ENCODE data around the gene PTGER2. TPM values are rescaled to one million over a fixed set of nuclear protein-coding genes. Genes with fewer than 3 reads are reported as not detected.

Gene PTGER2
- total RNA-seq, 1 donor = 3.3 TPM

DNA sequence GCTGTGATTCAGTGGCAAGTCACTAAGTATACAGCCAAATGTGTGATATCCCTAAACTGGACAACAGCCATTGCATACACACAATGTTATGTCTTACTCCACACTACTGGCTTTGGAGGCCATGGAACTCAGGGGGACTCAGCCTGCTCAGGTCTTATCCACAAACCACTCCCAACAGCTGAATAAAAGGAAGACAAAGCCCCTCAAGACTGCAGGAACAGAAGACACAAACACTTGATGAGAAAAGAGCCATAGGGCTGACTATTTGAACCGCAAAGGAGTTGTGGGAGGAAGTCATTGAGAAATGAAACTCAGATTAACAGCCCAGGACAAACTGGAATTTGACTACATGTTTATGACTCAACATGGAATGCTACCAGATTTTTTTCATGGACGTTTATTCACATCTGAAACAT is 40.9 kb downstream of the PTGER2 start:
- no peaks in the 10 kb centered on the region for H3K27me3 ChIP-seq (ENCODE audit: insufficient read depth, low read length)
- DNase-seq (ENCODE audit: insufficient read length, low spot score, missing footprints) = no peak
- H3K9me3 ChIP-seq (ENCODE audit: low read depth, low read length) = no peaks in the 10 kb centered on the region
- peaks cover 53% of the 10 kb centered on the region for H3K4me1 ChIP-seq (ENCODE audit: insufficient read depth, low read length)
- no peaks in the 10 kb centered on the region for H4K20me1 ChIP-seq (ENCODE audit: insufficient read depth, low read length)
- H3K79me2 ChIP-seq (ENCODE audit: insufficient read depth, low read length) = no peaks in the 10 kb centered on the region
- peak overlapping the region; percentile 58 for H3K4me3 ChIP-seq (ENCODE audit: insufficient read depth, low read length)
- H3K27ac ChIP-seq (ENCODE audit: low read depth, low read length) = peak overlapping the region; percentile 96
- peak overlapping the region; percentile 61 for H2AFZ ChIP-seq (ENCODE audit: low read length)
- H3K4me2 ChIP-seq (ENCODE audit: insufficient read depth, low read length) = peak overlapping the region; percentile 88
- TF ChIP-seq, protein P1, sequence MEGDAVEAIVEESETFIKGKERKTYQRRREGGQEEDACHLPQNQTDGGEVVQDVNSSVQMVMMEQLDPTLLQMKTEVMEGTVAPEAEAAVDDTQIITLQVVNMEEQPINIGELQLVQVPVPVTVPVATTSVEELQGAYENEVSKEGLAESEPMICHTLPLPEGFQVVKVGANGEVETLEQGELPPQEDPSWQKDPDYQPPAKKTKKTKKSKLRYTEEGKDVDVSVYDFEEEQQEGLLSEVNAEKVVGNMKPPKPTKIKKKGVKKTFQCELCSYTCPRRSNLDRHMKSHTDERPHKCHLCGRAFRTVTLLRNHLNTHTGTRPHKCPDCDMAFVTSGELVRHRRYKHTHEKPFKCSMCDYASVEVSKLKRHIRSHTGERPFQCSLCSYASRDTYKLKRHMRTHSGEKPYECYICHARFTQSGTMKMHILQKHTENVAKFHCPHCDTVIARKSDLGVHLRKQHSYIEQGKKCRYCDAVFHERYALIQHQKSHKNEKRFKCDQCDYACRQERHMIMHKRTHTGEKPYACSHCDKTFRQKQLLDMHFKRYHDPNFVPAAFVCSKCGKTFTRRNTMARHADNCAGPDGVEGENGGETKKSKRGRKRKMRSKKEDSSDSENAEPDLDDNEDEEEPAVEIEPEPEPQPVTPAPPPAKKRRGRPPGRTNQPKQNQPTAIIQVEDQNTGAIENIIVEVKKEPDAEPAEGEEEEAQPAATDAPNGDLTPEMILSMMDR (IDR thresholded peaks at IDR 0.05; ENCODE audit: extremely low read depth, low read depth, low read length) = no peak
- no peaks in the 10 kb centered on the region for H3K36me3 ChIP-seq (ENCODE audit: insufficient read depth, low read length)

GRCh38 chr14:52355526-52355925 is 41.4 kb downstream of the PTGER2 start:
- Histone ChIP-seq H3K4me1 (ENCODE audit: insufficient read depth, low read length) (peaks cover 50% of the 10 kb centered on the region), H3K4me2 (ENCODE audit: insufficient read depth, low read length) (peak overlapping the region; percentile 88), H3K4me3 (ENCODE audit: insufficient read depth, low read length) (peak overlapping the region; percentile 27), H4K20me1 (ENCODE audit: insufficient read depth, low read length) (no peaks in the 10 kb centered on the region), H3K79me2 (ENCODE audit: insufficient read depth, low read length) (no peaks in the 10 kb centered on the region), H2AFZ (ENCODE audit: low read length) (no peak overlapping the region), H3K9me3 (ENCODE audit: low read depth, low read length) (no peaks in the 10 kb centered on the region), H3K36me3 (ENCODE audit: insufficient read depth, low read length) (no peaks in the 10 kb centered on the region), H3K27ac (ENCODE audit: low read depth, low read length) (peak overlapping the region; percentile 96), H3K27me3 (ENCODE audit: insufficient read depth, low read length) (no peaks in the 10 kb centered on the region)
- TF ChIP-seq, protein P1 (IDR thresholded peaks at IDR 0.05; ENCODE audit: extremely low read depth, low read depth, low read length) = no peak
- DNase-seq (ENCODE audit: insufficient read length, low spot score, missing footprints) = no peak

DNA sequence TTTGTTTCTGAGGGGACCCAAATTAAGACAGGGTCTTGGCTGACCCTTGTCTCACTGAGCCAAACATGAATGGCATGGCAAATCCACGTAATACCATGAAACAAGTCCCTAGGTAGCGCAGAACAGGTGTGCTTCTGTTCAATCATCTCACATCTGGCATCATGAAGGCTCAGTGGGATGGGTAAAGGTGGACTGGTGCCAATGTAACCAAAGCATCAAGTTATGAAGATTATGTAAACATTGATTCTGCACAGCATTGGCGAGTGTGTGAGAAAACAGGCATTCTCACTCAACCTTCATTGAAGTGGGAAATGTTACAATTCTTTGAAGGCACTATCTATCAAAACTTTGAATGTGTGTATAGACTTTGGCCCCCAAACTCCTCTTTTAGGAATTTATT is 41.9 kb downstream of the PTGER2 start:
- DNase-seq (ENCODE audit: insufficient read length, low spot score, missing footprints) = no peak
- TF ChIP-seq, protein P1 (IDR thresholded peaks at IDR 0.05; ENCODE audit: extremely low read depth, low read depth, low read length) = no peak
- H3K36me3 ChIP-seq (ENCODE audit: insufficient read depth, low read length) = no peaks in the 10 kb centered on the region
- H3K4me1 ChIP-seq (ENCODE audit: insufficient read depth, low read length) = peaks cover 45% of the 10 kb centered on the region
- H3K4me3 ChIP-seq (ENCODE audit: insufficient read depth, low read length) = peak overlapping the region; percentile 27
- no peaks in the 10 kb centered on the region for H3K9me3 ChIP-seq (ENCODE audit: low read depth, low read length)
- peak overlapping the region; percentile 88 for H3K4me2 ChIP-seq (ENCODE audit: insufficient read depth, low read length)
- no peaks in the 10 kb centered on the region for H4K20me1 ChIP-seq (ENCODE audit: insufficient read depth, low read length)
- H3K27ac ChIP-seq (ENCODE audit: low read depth, low read length) = peak overlapping the region; percentile 96
- no peak overlapping the region for H2AFZ ChIP-seq (ENCODE audit: low read length)
- H3K27me3 ChIP-seq (ENCODE audit: insufficient read depth, low read length) = no peaks in the 10 kb centered on the region
- no peaks in the 10 kb centered on the region for H3K79me2 ChIP-seq (ENCODE audit: insufficient read depth, low read length)

GRCh38 chr14:52360831-52361230 is 46.7 kb downstream of the PTGER2 start:
- Histone ChIP-seq H2AFZ (ENCODE audit: low read length) (peak overlapping the region; percentile 28), H3K36me3 (ENCODE audit: insufficient read depth, low read length) (no peaks in the 10 kb centered on the region), H3K79me2 (ENCODE audit: insufficient read depth, low read length) (no peaks in the 10 kb centered on the region), H3K27me3 (ENCODE audit: insufficient read depth, low read length) (no peaks in the 10 kb centered on the region), H3K4me1 (ENCODE audit: insufficient read depth, low read length) (peaks cover 25% of the 10 kb centered on the region), H3K9me3 (ENCODE audit: low read depth, low read length) (no peaks in the 10 kb centered on the region), H3K27ac (ENCODE audit: low read depth, low read length) (no peak overlapping the region), H3K4me3 (ENCODE audit: insufficient read depth, low read length) (no peak overlapping the region), H4K20me1 (ENCODE audit: insufficient read depth, low read length) (no peaks in the 10 kb centered on the region), H3K4me2 (ENCODE audit: insufficient read depth, low read length) (no peak overlapping the region)
- TF ChIP-seq, protein P1 (IDR thresholded peaks at IDR 0.05; ENCODE audit: extremely low read depth, low read depth, low read length) = no peak
- no peak for DNase-seq (ENCODE audit: insufficient read length, low spot score, missing footprints)

All from osteoblast (primary cell).